ENCODE data around the gene MMP11. TPM values are rescaled to one million over a fixed set of nuclear protein-coding genes. Genes with fewer than 3 reads are reported as not detected.

Gene MMP11
- total RNA-seq, 1 experiment from 2014 or later = 7.4 TPM

DNA sequence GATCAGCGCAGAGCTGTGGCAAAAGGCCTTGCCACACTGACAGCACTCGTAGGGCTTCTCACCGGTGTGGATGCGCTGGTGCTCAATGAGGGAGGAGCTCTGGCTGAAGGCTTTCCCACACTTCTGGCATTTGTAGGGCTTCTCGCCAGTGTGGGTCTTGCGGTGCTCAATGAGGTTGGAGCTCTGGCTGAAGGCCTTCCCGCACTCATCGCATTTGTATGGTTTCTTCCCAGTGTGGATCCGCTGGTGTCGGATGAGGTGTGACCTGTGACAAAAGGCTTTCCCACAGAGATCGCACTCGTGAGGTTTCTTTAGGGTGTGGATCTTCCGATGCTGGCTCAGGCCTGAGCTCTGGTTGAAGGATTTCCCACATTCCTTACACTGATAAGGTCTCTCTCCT is 28.6 kb upstream of the MMP11 start:
- Histone ChIP-seq H3K36me3 (ENCODE audit: control insufficient read depth in 1 of 2, insufficient read depth in 2 of 2, low read length in 2 of 2) (peaks cover 0 to 8% of the 10 kb centered on the region in 2 experiments; a peak in 2 of 4 replicates), H3K9me3 (ENCODE audit: control insufficient read depth in 1 of 2, insufficient read depth in 1 of 2, low read depth in 1 of 2, low read length in 2 of 2) (no peaks in the 10 kb centered on the region), H3K4me3 (replicated peaks in 1 of 2; ENCODE audit: low read depth in 1 of 2, low read length in 2 of 2) (no peak overlapping the region), H3K4me1 (ENCODE audit: control insufficient read depth in 1 of 2, insufficient read depth in 2 of 2, low read length in 2 of 2) (no peaks in the 10 kb centered on the region), H3K9me2 (ENCODE audit: insufficient read depth) (no peaks in the 10 kb centered on the region), H2AFZ (ENCODE audit: low read depth, low read length, poor library complexity, severe bottlenecking) (no peak overlapping the region), H3K79me2 (ENCODE audit: insufficient read depth, low read length) (no peaks in the 10 kb centered on the region), H3K9ac (ENCODE audit: low read length) (no peak overlapping the region), H3K4me2 (ENCODE audit: low read length) (no peak overlapping the region), H3K27me3 (ENCODE audit: insufficient read depth, low read length) (no peaks in the 10 kb centered on the region), H3K27ac (ENCODE audit: low read depth, low read length) (no peak overlapping the region), H4K20me1 (ENCODE audit: insufficient read depth) (no peaks in the 10 kb centered on the region)
- no peak for DNase-seq (ENCODE audit: low read depth, low spot score)
- CTCF ChIA-PET = no interaction called here
- BruUV-seq (replicated peaks) = no TSS peak
- RAD21 ChIA-PET (ENCODE audit: low non-redundant PET in 1 of 2, low total read pairs in 2 of 2, uncharacterized antibody in 2 of 2, unreplicated experiment in 2 of 2) = no interaction called here
- no peak for ATAC-seq
- TF ChIP-seq, protein P1, sequence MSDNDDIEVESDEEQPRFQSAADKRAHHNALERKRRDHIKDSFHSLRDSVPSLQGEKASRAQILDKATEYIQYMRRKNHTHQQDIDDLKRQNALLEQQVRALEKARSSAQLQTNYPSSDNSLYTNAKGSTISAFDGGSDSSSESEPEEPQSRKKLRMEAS (IDR thresholded peaks at IDR 0.05) = no peak
- TF ChIP-seq CBX3 (IDR thresholded peaks at IDR 0.05; ENCODE audit: low read depth) (no peak), SP1 (IDR thresholded peaks at IDR 0.05; ENCODE audit: low read depth) (no peak), JUND (IDR thresholded peaks at IDR 0.05) (no peak), FOSL1 (IDR thresholded peaks at IDR 0.05; ENCODE audit: low read depth) (no peak)
- TF ChIP-seq, protein P2, sequence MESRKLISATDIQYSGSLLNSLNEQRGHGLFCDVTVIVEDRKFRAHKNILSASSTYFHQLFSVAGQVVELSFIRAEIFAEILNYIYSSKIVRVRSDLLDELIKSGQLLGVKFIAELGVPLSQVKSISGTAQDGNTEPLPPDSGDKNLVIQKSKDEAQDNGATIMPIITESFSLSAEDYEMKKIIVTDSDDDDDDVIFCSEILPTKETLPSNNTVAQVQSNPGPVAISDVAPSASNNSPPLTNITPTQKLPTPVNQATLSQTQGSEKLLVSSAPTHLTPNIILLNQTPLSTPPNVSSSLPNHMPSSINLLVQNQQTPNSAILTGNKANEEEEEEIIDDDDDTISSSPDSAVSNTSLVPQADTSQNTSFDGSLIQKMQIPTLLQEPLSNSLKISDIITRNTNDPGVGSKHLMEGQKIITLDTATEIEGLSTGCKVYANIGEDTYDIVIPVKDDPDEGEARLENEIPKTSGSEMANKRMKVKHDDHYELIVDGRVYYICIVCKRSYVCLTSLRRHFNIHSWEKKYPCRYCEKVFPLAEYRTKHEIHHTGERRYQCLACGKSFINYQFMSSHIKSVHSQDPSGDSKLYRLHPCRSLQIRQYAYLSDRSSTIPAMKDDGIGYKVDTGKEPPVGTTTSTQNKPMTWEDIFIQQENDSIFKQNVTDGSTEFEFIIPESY (IDR thresholded peaks at IDR 0.05; ENCODE audit: extremely low read depth, insufficient replicate concordance, low read length) = no peak
- intact Hi-C loops (cut with micrococcal nuclease) = no loop called here
- POLR2A ChIA-PET = no interaction called here

DNA sequence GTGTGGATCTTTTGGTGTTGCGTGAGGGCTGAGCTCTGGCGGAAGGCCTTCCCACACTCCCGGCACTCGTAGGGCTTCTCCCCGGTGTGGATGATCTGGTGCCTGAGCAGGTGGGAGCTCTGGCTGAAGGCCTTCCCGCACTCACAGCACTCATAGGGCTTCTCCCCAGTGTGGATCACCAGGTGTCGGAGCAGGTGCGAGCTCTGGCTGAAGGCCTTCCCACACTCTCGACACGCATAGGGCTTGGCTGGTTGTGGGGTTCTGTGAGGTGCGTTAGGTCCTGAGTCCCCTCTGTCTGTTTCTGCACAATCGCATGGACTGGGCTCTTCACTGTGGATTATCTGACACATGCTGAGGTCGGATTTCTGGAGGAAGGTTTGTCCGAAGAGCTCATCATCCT is 28.2 kb upstream of the MMP11 start:
- intact Hi-C loops (cut with micrococcal nuclease) = no loop called here
- TF ChIP-seq, protein P1 (IDR thresholded peaks at IDR 0.05) = no peak
- TF ChIP-seq REST (IDR thresholded peaks at IDR 0.05; ENCODE audit: low read depth) (no peak), FOSL1 (IDR thresholded peaks at IDR 0.05; ENCODE audit: low read depth) (no peak), POLR2AphosphoS5 (IDR thresholded peaks at IDR 0.05; ENCODE audit: low read depth, low read length) (no peak), TCF7L2 (IDR thresholded peaks at IDR 0.05; ENCODE audit: borderline replicate concordance, extremely low read depth, insufficient read depth, insufficient read length) (no peak), CBX3 (IDR thresholded peaks at IDR 0.05; ENCODE audit: low read depth) (no peak), ZFX (IDR thresholded peaks at IDR 0.05) (no peak), YY1 (IDR thresholded peaks at IDR 0.05; ENCODE audit: extremely low read depth, insufficient replicate concordance, low read depth, low read length) (no peak)
- no TSS peak for BruUV-seq (replicated peaks)
- POLR2A ChIA-PET = no interaction called here
- H3K9ac ChIP-seq (ENCODE audit: low read length) = no peak overlapping the region
- CTCF ChIA-PET = no interaction called here
- H3K9me3 ChIP-seq (ENCODE audit: control insufficient read depth in 1 of 2, insufficient read depth in 1 of 2, low read depth in 1 of 2, low read length in 2 of 2) = no peaks in the 10 kb centered on the region
- no peak overlapping the region for H3K4me2 ChIP-seq (ENCODE audit: low read length)
- H3K79me2 ChIP-seq (ENCODE audit: insufficient read depth, low read length) = no peaks in the 10 kb centered on the region
- no peak for ATAC-seq
- no peak overlapping the region for H2AFZ ChIP-seq (ENCODE audit: low read depth, low read length, poor library complexity, severe bottlenecking)
- RAD21 ChIA-PET (ENCODE audit: low non-redundant PET in 1 of 2, low total read pairs in 2 of 2, uncharacterized antibody in 2 of 2, unreplicated experiment in 2 of 2) = no interaction called here
- H3K27ac ChIP-seq (ENCODE audit: low read depth, low read length) = no peak overlapping the region
- H3K4me3 ChIP-seq (replicated peaks in 1 of 2; ENCODE audit: low read depth in 1 of 2, low read length in 2 of 2) = no peak overlapping the region
- H3K36me3 ChIP-seq (ENCODE audit: control insufficient read depth in 1 of 2, insufficient read depth in 2 of 2, low read length in 2 of 2) = peaks cover 0 to 8% of the 10 kb centered on the region in 2 experiments; a peak in 2 of 4 replicates
- H3K27me3 ChIP-seq (ENCODE audit: insufficient read depth, low read length) = no peaks in the 10 kb centered on the region
- H4K20me1 ChIP-seq (ENCODE audit: insufficient read depth) = no peaks in the 10 kb centered on the region
- no peak for DNase-seq (ENCODE audit: low read depth, low spot score)
- H3K9me2 ChIP-seq (ENCODE audit: insufficient read depth) = no peaks in the 10 kb centered on the region
- no peaks in the 10 kb centered on the region; a peak in 1 of 4 replicates for H3K4me1 ChIP-seq (ENCODE audit: control insufficient read depth in 1 of 2, insufficient read depth in 2 of 2, low read length in 2 of 2)

Data from HCT116 (cell line).